Testis (tissue), 3 donors: ENCODE results near the gene GSG1L. TPM values are rescaled to one million over a fixed set of nuclear protein-coding genes. Genes with fewer than 3 reads are reported as not detected.

ENCODE experiments used
- DNase-seq: peaks from one replicate; pipeline ENCODE4 v3.0.0-alpha.2; 2019
- H3K27ac ChIP-seq, 2 donors: fragments of 200-600 bp; sonication (generic); one replicate each; pipeline ENCODE4 v1.5.1; 2019
- H3K27me3 ChIP-seq: fragments of 200-600 bp; sonication (generic); one replicate; pipeline ENCODE4 v1.5.1; 2019
- H3K36me3 ChIP-seq: fragments of 200-600 bp; sonication (generic); one replicate; pipeline ENCODE4 v1.5.1; 2017; ENCODE audit warnings: low read depth; ENCODE audit errors: missing control alignments
- H3K4me1 ChIP-seq: fragments of 200-600 bp; sonication (generic); one replicate; pipeline ENCODE4 v1.5.1; 2019
- H3K4me3 ChIP-seq, 2 donors: fragments of 200-600 bp; sonication (generic); one replicate each; pipeline ENCODE4 v1.5.1; 2017 to 2019
- H3K9me3 ChIP-seq: fragments of 200-600 bp; sonication (generic); one replicate; pipeline ENCODE4 v1.5.1; 2017
- CTCF ChIP-seq, 3 experiments: fragments of 450-650 bp in 2 of 3; fragments of 200-600 bp in 1 of 3; sonication (generic) in 1 of 3; IDR thresholded peaks; one replicate each; pipeline ENCODE4 v1.5.1; 2016 to 2019; ENCODE audit warnings: antibody characterized with exemption in 3 of 3, mild to moderate bottlenecking in 2 of 3, moderate library complexity in 1 of 3
- POLR2A ChIP-seq: fragments of 450-650 bp; IDR thresholded peaks from one replicate; pipeline ENCODE4 v1.6.1; 2017; ENCODE audit warnings: antibody characterized with exemption, mild to moderate bottlenecking, moderate library complexity
- WGBS, 2 donors: methylation state at CpG; one replicate each; pipeline ENCODE4 v1.1.5; 2018; 5-methylcytosine and 5-hydroxymethylcytosine counted together
- intact Hi-C: fragments of 100-400 bp; cut with DNase I; formaldehyde crosslinking; loops from one replicate; pipeline ENCODE4 v1.15.1; 2023; ENCODE audit warnings: low total_unique reads
- polyA plus RNA-seq: library from polyadenylated mRNA; stranded (reverse); fragments of 350-450 nt; fragmentation: Illumina TruSeq; extraction: RNeasy Lipid Tissue Mini Kit (QIAGEN cat#74804); gene quantifications from one replicate; pipeline ENCODE4 v1.2.3, GENCODE V29; 2014; ENCODE audit warnings: low read depth, low replicate concordance; ENCODE audit not compliant: insufficient read depth
- total RNA-seq, 2 donors: library from RNA; depleted of rRNA; stranded (reverse); fragments of >200 nt; gene quantifications; one replicate each; pipeline ENCODE4 v1.2.3, GENCODE V29; 2016

The GSG1L gene
- total and polyA plus RNA-seq, 3 donors from 2014 or later, result 1.1 to 2.8 (median 1.9) TPM

GRCh38 chr16:27775254-27775653 lies 288.3 kb downstream of the GSG1L start:
- no peaks in the 10 kb centered on the region for H3K27me3 ChIP-seq
- WGBS, 2 donors, result 93 to 94% methylated on average over 8 of the region's 8 CpGs
- DNase-seq, result no peak
- H3K27ac ChIP-seq, result no peak overlapping the region
- H3K4me3 ChIP-seq, result no peak overlapping the region
- H3K4me1 ChIP-seq, result no peaks in the 10 kb centered on the region
- TF ChIP-seq POLR2A, result no peak
- TF ChIP-seq CTCF (IDR thresholded peaks at IDR 0.05), result no peak
- intact Hi-C loops, result no loop called here
- H3K9me3 ChIP-seq, result no peaks in the 10 kb centered on the region
- no peaks in the 10 kb centered on the region for H3K36me3 ChIP-seq

GRCh38 chr16:27774779-27775178 lies 288.7 kb downstream of the GSG1L start:
- Histone ChIP-seq H3K9me3 (no peaks in the 10 kb centered on the region), H3K27me3 (no peaks in the 10 kb centered on the region), H3K4me3 (no peak overlapping the region), H3K36me3 (no peaks in the 10 kb centered on the region), H3K4me1 (no peaks in the 10 kb centered on the region), H3K27ac (no peak overlapping the region)
- intact Hi-C loops, result no loop called here
- DNase-seq, result no peak
- TF ChIP-seq CTCF (IDR thresholded peaks at IDR 0.05) (no peak), POLR2A (no peak)
- 87 to 89% methylated on average over 11 to 22 of the region's 22 CpGs for WGBS, 2 donors

GRCh38 chr16:27773344-27773743 lies 290.2 kb downstream of the GSG1L start:
- Histone ChIP-seq H3K4me1 (no peaks in the 10 kb centered on the region), H3K27me3 (no peaks in the 10 kb centered on the region), H3K36me3 (no peaks in the 10 kb centered on the region), H3K4me3 (no peak overlapping the region), H3K9me3 (no peaks in the 10 kb centered on the region), H3K27ac (no peak overlapping the region)
- WGBS, 2 donors, result 95% methylated on average over 4 of the region's 4 CpGs
- TF ChIP-seq CTCF (IDR thresholded peaks at IDR 0.05) (no peak), POLR2A (no peak)
- DNase-seq, result no peak
- intact Hi-C loops, result no loop called here

GRCh38 chr16:27772093-27772825 lies 291.3 kb downstream of the GSG1L start:
- intact Hi-C loops, result no loop called here
- TF ChIP-seq POLR2A, result no peak
- TF ChIP-seq CTCF (IDR thresholded peaks at IDR 0.05), result no peak
- Histone ChIP-seq H3K4me1 (no peaks in the 10 kb centered on the region), H3K9me3 (no peaks in the 10 kb centered on the region), H3K4me3 (no peak overlapping the region), H3K36me3 (no peaks in the 10 kb centered on the region), H3K27ac (no peak overlapping the region), H3K27me3 (no peaks in the 10 kb centered on the region)
- WGBS, 2 donors, result 92 to 97% methylated on average over 6 to 8 of the region's 8 CpGs
- no peak for DNase-seq
